ENCODE measurements around the gene RNF13.

RNF13 gene

GRCh38 chr3:149812606-149813366, at the start of gene RNF13:
TSS of gene RNF13 (plus strand) at chr3:149813215. CDS start at chr3:149846027, 32,812 bp downstream.
- peak; percentile 99 for DNase-seq (ENCODE audit: low spot score)

GRCh38 chr3:149763565-149764195, 49.3 kb upstream of the RNF13 start:
- no peak for DNase-seq (ENCODE audit: low spot score)

GRCh38 chr3:149764302-149764701, 48.7 kb upstream of the RNF13 start:
- no peak for DNase-seq (ENCODE audit: low spot score)

GRCh38 chr3:149765762-149766334, 47.2 kb upstream of the RNF13 start:
- peak; percentile 79 for DNase-seq (ENCODE audit: low spot score)

GRCh38 chr3:149767720-149768119, 45.3 kb upstream of the RNF13 start:
- peak; percentile 94 for DNase-seq (ENCODE audit: low spot score)

GRCh38 chr3:149768704-149769103, 44.3 kb upstream of the RNF13 start:
- no peak for DNase-seq (ENCODE audit: low spot score)

GRCh38 chr3:149770246-149770645, 42.8 kb upstream of the RNF13 start:
- no peak for DNase-seq (ENCODE audit: low spot score)

- no peak for DNase-seq (ENCODE audit: low spot score)
Observed at GRCh38 chr3:149771652-149772271, 41.3 kb upstream of the RNF13 start.

GRCh38 chr3:149772861-149773260, 40.2 kb upstream of the RNF13 start:
- no peak for DNase-seq (ENCODE audit: low spot score)

- DNase-seq (ENCODE audit: low spot score): no peak
Observed at GRCh38 chr3:149776170-149776569, 36.8 kb upstream of the RNF13 start.

- no peak for DNase-seq (ENCODE audit: low spot score)
Observed at GRCh38 chr3:149777414-149778214, 35.4 kb upstream of the RNF13 start.

- DNase-seq (ENCODE audit: low spot score): no peak
Observed at GRCh38 chr3:149781211-149781610, 31.8 kb upstream of the RNF13 start.

GRCh38 chr3:149781741-149782140, 31.3 kb upstream of the RNF13 start:
- DNase-seq (ENCODE audit: low spot score): no peak

GRCh38 chr3:149783576-149783975, 29.4 kb upstream of the RNF13 start:
- no peak for DNase-seq (ENCODE audit: low spot score)

- no peak for DNase-seq (ENCODE audit: low spot score)
Observed at GRCh38 chr3:149784064-149784704, 28.8 kb upstream of the RNF13 start.

- no peak for DNase-seq (ENCODE audit: low spot score)
Observed at GRCh38 chr3:149790268-149790667, 22.7 kb upstream of the RNF13 start.

GRCh38 chr3:149790698-149791097, 22.3 kb upstream of the RNF13 start:
- DNase-seq (ENCODE audit: low spot score): no peak

GRCh38 chr3:149792452-149793270, 20.4 kb upstream of the RNF13 start, which contains the start of gene ANKUB1:
TSS of gene ANKUB1 (minus strand) at chr3:149792554. CDS start at chr3:149792366, 188 bp downstream.
- DNase-seq (ENCODE audit: low spot score): no peak

- no peak for DNase-seq (ENCODE audit: low spot score)
Observed at GRCh38 chr3:149796026-149796425, 17.0 kb upstream of the RNF13 start.

- DNase-seq (ENCODE audit: low spot score): no peak
Observed at GRCh38 chr3:149800693-149801092, 12.3 kb upstream of the RNF13 start.

Measured in putamen (tissue), 1 donor.